A172 (cell line): ENCODE measurements around the gene MELK. TPM values are rescaled to one million over a fixed set of nuclear protein-coding genes. Genes with fewer than 3 reads are reported as not detected.

Experiments used
- DNase-seq: peaks from one replicate; pipeline ENCODE4 v3.0.0-alpha.2; 2015; ENCODE audit warnings: low spot score
- total RNA-seq: library from RNA; depleted of rRNA; stranded (reverse); fragments of >200 nt; shearing (Covaris generic); gene quantifications from 2 replicates; pipeline ENCODE4 v1.2.3, GENCODE V29; 2014

Gene MELK
- total RNA-seq, 1 experiment from 2014 or later: 91.5 TPM

- DNase-seq: peak; percentile 86
Measured at GRCh38 chr9:36584620-36585460, 12.1 kb downstream of the MELK start.

- no peak for DNase-seq
Measured at GRCh38 chr9:36590231-36590630, 17.5 kb downstream of the MELK start.

GRCh38 chr9:36592801-36593583 lies 20.3 kb downstream of the MELK start:
- no peak for DNase-seq

- no peak for DNase-seq
Measured at GRCh38 chr9:36594213-36594612, 21.5 kb downstream of the MELK start.

GRCh38 chr9:36597412-36598178 lies 24.9 kb downstream of the MELK start:
- peak; percentile 46 for DNase-seq

- no peak for DNase-seq
Measured at GRCh38 chr9:36598273-36598672, 25.6 kb downstream of the MELK start.

- peak; percentile 23 for DNase-seq
Measured at GRCh38 chr9:36603006-36603405, 30.3 kb downstream of the MELK start.

GRCh38 chr9:36609306-36609705 lies 36.6 kb downstream of the MELK start:
- no peak for DNase-seq

GRCh38 chr9:36622121-36622520 lies 49.4 kb downstream of the MELK start:
- DNase-seq: no peak

GRCh38 chr9:36623280-36623679 lies 50.6 kb downstream of the MELK start:
- DNase-seq: peak; percentile 13

- peak; percentile 71 for DNase-seq
Measured at GRCh38 chr9:36625006-36625615, 52.4 kb downstream of the MELK start.

GRCh38 chr9:36632892-36633291 lies 60.2 kb downstream of the MELK start:
- peak; percentile 11 for DNase-seq

- DNase-seq: no peak
Measured at GRCh38 chr9:36637491-36638270, 65.0 kb downstream of the MELK start.

- DNase-seq: no peak
Measured at GRCh38 chr9:36640771-36641381, 68.2 kb downstream of the MELK start.

GRCh38 chr9:36642817-36643216 lies 70.1 kb downstream of the MELK start:
- DNase-seq: no peak

GRCh38 chr9:36656842-36657241 lies 84.1 kb downstream of the MELK start:
- no peak for DNase-seq

GRCh38 chr9:36659500-36659899 lies 86.8 kb downstream of the MELK start:
- no peak for DNase-seq

- no peak for DNase-seq
Measured at GRCh38 chr9:36664806-36665205, 92.1 kb downstream of the MELK start.

- DNase-seq: no peak
Measured at GRCh38 chr9:36665387-36665786, 92.7 kb downstream of the MELK start.

- peak; percentile 25 for DNase-seq
Measured at GRCh38 chr9:36665921-36666431, 93.3 kb downstream of the MELK start.
